Measurements from ENCODE around the gene TPX2. TPM values are rescaled to one million over a fixed set of nuclear protein-coding genes. Genes with fewer than 3 reads are reported as not detected.

Gene TPX2
- total RNA-seq, 2 experiments from 2014 or later = 0.85 to 0.89 TPM

- Mint-ChIP-seq H3K36me3 (ENCODE audit: low read depth) (no peaks in the 10 kb centered on the region), H3K27me3 (peaks cover 28% of the 10 kb centered on the region), H3K4me1 (ENCODE audit: low read depth) (no peaks in the 10 kb centered on the region), H3K9me3 (no peaks in the 10 kb centered on the region), H3K27ac (no peak overlapping the region), H3K4me3 (no peak overlapping the region)
- ChIA-PET POLR2A (no interaction called here), CTCF (interaction anchor here (0.8 to 1.2 kb wide), 2 partner anchors 8 to 13 kb away, joined by 3 to 4 read pairs; no protein-coding TSS in a partner anchor)
- H3K27ac ChIP-seq (ENCODE audit: low read depth in 1 of 2, low read length in 2 of 2) = no peak overlapping the region
- peaks cover 0 to 4% of the 10 kb centered on the region in 2 experiments for H3K9me3 ChIP-seq (ENCODE audit: control insufficient read depth in 1 of 2, insufficient read depth in 1 of 2, low read length in 2 of 2)
- no peak for DNase-seq
- intact Hi-C loops (cut with DNase I, micrococcal nuclease) = loop anchor here in 1 of 2 experiments (2.0 kb wide), 1 partner anchor 24 kb away; no protein-coding TSS in a partner anchor
- H3K4me3 ChIP-seq (ENCODE audit: low read length) = no peak overlapping the region
- no peak for TF ChIP-seq CTCF (IDR thresholded peaks at IDR 0.05)
- peaks cover 3 to 12% of the 10 kb centered on the region in 2 experiments for H3K27me3 ChIP-seq (ENCODE audit: control insufficient read depth in 1 of 2, insufficient read depth in 2 of 2, low read length in 2 of 2)
- H3K36me3 ChIP-seq (ENCODE audit: insufficient read depth, low read length) = no peaks in the 10 kb centered on the region
- ATAC-seq (ENCODE audit: poor library complexity) = no peak
- no peaks in the 10 kb centered on the region for H3K4me1 ChIP-seq (ENCODE audit: insufficient read depth, low read length)
Observed at GRCh38 chr20:31846793-31847138, 107.7 kb downstream of the TPX2 start.

GRCh38 chr20:31848088-31848999, 109.3 kb downstream of the TPX2 start:
- ATAC-seq (ENCODE audit: poor library complexity) = no peak

GRCh38 chr20:31849306-31849930, 110.3 kb downstream of the TPX2 start:
- ATAC-seq (ENCODE audit: poor library complexity) (no peak), DNase-seq (no peak)
- H3K36me3 ChIP-seq (ENCODE audit: insufficient read depth, low read length) = no peaks in the 10 kb centered on the region
- H3K36me3 Mint-ChIP-seq (ENCODE audit: low read depth) = no peaks in the 10 kb centered on the region
- H3K27me3 Mint-ChIP-seq = peaks cover 32% of the 10 kb centered on the region
- H3K4me1 ChIP-seq (ENCODE audit: insufficient read depth, low read length) = peaks cover 7% of the 10 kb centered on the region
- CTCF ChIA-PET = interaction anchor here (0.6 kb wide), 1 partner anchor 36 kb away, joined by 3 read pairs; no protein-coding TSS in a partner anchor
- H3K27ac Mint-ChIP-seq = no peak overlapping the region
- peaks cover 0 to 4% of the 10 kb centered on the region in 2 experiments for H3K9me3 ChIP-seq (ENCODE audit: control insufficient read depth in 1 of 2, insufficient read depth in 1 of 2, low read length in 2 of 2)
- TF ChIP-seq CTCF (IDR thresholded peaks at IDR 0.05) = no peak
- peaks cover 7 to 13% of the 10 kb centered on the region in 2 experiments for H3K27me3 ChIP-seq (ENCODE audit: control insufficient read depth in 1 of 2, insufficient read depth in 2 of 2, low read length in 2 of 2)
- H3K27ac ChIP-seq (ENCODE audit: low read depth in 1 of 2, low read length in 2 of 2) = no peak overlapping the region
- intact Hi-C loops (cut with DNase I, micrococcal nuclease) = no loop called here
- H3K4me3 ChIP-seq (ENCODE audit: low read length) = no peak overlapping the region
- H3K4me1 Mint-ChIP-seq (ENCODE audit: low read depth) = no peaks in the 10 kb centered on the region
- POLR2A ChIA-PET = no interaction called here
- no peaks in the 10 kb centered on the region for H3K9me3 Mint-ChIP-seq
- no peak overlapping the region for H3K4me3 Mint-ChIP-seq

More at GRCh38 chr20:31848088-31848999, 109.3 kb downstream of the TPX2 start:
- no peak for DNase-seq
- ChIA-PET POLR2A (no interaction called here), CTCF (no interaction called here)
- Histone ChIP-seq H3K36me3 (ENCODE audit: insufficient read depth, low read length) (no peaks in the 10 kb centered on the region), H3K4me3 (ENCODE audit: low read length) (no peak overlapping the region), H3K27me3 (ENCODE audit: control insufficient read depth in 1 of 2, insufficient read depth in 2 of 2, low read length in 2 of 2) (peaks cover 5 to 12% of the 10 kb centered on the region in 2 experiments), H3K9me3 (ENCODE audit: control insufficient read depth in 1 of 2, insufficient read depth in 1 of 2, low read length in 2 of 2) (peaks cover 0 to 4% of the 10 kb centered on the region in 2 experiments), H3K27ac (ENCODE audit: low read depth in 1 of 2, low read length in 2 of 2) (no peak overlapping the region), H3K4me1 (ENCODE audit: insufficient read depth, low read length) (peaks cover 7% of the 10 kb centered on the region)
- Mint-ChIP-seq H3K4me3 (no peak overlapping the region), H3K27ac (no peak overlapping the region), H3K27me3 (peaks cover 32% of the 10 kb centered on the region), H3K4me1 (ENCODE audit: low read depth) (no peaks in the 10 kb centered on the region), H3K36me3 (ENCODE audit: low read depth) (no peaks in the 10 kb centered on the region), H3K9me3 (no peaks in the 10 kb centered on the region)
- intact Hi-C loops (cut with DNase I, micrococcal nuclease) = no loop called here
- TF ChIP-seq CTCF (IDR thresholded peaks at IDR 0.05) = no peak

Other genes starting within 250 kb of the TPX2 start
- 100 to 1,000 TPM in 1 of 2 experiments, 10 to 100 TPM in 1; 97.8 to 113 TPM for gene HM13, start 224.8 kb upstream of the TPX2 start, total RNA-seq
- gene ID1, start 134.0 kb upstream of the TPX2 start, total RNA-seq = 10 to 100 TPM; 22.8 to 24.2 TPM
- not detected for gene COX4I2, start 101.4 kb upstream of the TPX2 start, total RNA-seq
- gene BCL2L1, start 16.4 kb upstream of the TPX2 start, total RNA-seq = 10 to 100 TPM; 11.8 to 11.9 TPM
- not detected for gene MYLK2, start 80.1 kb downstream of the TPX2 start, total RNA-seq
- not detected for gene FOXS1, start 106.3 kb downstream of the TPX2 start, total RNA-seq
- not detected for gene DUSP15, start 131.2 kb downstream of the TPX2 start, total RNA-seq
- gene TTLL9, start 131.3 kb downstream of the TPX2 start, total RNA-seq = not detected
- gene PDRG1, start 212.8 kb downstream of the TPX2 start, total RNA-seq = 1 to 10 TPM; 6.5 to 7.1 TPM
- gene XKR7, start 228.9 kb downstream of the TPX2 start, total RNA-seq = not detected

Measured in CD4-positive, alpha-beta T cell (primary cell).